UCSD-AML1 (cell line): Measurements from ENCODE around the gene APOBEC4.
"Not testable (repeated sequence)": the region's sequence is repeated elsewhere in the genome, so short reads cannot be mapped to it uniquely, and the experiment has no call there.

Experiments
- DNase-seq: peaks from one replicate; lab custom pipeline; 2025; ENCODE audit not compliant: unreplicated experiment; lab: John Stamatoyannopoulos, UW

APOBEC4 gene

DNA sequence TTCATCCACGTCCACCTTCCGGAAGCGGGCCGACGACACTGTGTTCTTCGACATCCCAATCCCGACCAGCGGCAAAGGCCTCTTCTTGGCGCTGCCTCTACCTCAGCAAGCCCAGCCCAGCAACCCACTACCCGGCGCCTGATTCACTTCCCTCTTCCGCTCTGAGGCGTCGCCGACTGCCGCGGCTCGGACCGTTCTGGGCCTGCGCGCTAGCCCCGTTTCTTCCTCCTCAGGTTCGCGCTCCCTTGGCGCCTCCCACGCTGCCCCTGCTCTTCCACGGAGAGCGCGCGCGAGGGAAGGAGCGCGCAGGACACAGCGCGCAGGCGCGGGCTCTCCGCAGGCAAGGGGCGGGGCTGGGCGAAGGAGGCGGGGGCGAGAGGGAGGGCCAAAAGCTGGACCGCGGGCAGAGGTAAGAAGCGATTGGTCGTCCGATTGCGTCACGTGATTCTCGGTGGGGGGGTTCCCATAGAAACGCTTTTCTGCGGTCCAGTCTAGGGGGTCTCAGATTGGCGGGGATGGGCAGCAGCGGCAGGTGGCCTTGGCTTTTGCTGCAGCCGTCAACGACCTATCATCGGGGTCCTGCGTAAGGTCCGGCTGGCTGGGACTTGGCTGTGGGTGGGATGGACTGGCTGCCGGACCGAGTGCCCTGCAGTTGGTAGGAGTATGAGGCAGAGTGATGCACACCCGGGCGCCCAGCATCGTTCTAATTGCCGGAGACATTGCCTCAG lies 17.3 kb downstream of the APOBEC4 start, which contains the start of gene ARPC5:
TSS of gene ARPC5 (minus strand) at position 178 of the 728 bp plus-strand sequence. CDS start at position 54, 124 bp downstream.
- peak; percentile 99 for DNase-seq

DNA sequence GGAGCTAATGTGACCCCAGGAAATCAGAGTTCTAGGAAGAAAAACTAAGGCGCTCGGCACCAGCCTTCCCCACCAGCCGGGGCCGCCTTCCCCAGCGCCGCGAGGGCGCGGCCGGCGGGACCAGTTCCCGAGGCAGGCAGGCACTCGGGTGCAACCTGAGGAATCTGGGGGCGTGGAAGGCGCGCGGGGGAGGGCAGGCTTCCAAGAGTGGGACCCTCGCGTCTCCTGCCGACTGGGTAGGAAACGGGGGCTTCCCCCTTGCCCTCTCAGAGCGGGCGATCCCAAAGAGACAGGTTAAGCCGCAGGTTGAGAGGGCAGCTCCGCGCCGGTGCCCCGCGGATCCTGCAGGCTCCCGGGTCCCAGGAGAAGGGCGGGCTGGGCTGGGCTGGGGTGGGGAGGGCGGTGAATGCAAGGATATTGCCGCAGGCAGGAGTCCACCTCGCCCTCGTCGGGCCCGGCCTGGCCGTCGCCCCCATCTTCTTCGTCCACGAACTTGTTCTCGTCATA lies 18.0 kb downstream of the APOBEC4 start:
- peak; percentile 48 for DNase-seq

GRCh38 chr1:183634429-183635065 lies 18.6 kb downstream of the APOBEC4 start:
- DNase-seq: no peak

DNA sequence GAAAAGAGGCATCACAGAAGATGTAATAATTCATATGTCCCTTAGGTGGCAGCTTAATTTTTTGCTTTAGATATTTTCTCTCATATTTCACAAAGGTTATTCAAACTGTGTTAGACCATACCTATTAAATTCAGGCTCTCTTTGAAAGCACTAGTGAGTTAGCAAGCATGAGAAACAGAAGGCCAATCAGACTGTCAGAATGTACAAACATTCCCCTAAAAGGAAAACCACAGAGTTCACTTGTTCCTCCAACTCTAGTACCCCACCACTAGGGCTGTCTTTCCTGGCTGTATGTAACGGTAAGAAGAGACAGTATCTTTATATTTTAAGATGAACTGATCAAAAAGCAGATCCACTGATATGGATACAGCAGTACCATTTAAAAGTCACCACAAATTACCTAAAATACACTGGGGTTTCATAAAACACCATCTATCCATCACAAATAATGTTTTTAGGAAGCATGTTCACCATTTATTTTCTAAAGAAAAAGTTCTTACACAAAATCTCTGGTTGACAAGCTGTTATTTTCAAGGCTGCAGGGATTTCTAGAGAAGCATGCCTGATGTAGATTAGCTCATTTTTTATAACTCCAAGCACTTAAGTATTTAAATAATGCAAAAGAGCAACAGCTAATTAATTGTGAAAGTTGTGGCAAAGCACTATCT lies 19.3 kb downstream of the APOBEC4 start:
- no peak for DNase-seq

DNA sequence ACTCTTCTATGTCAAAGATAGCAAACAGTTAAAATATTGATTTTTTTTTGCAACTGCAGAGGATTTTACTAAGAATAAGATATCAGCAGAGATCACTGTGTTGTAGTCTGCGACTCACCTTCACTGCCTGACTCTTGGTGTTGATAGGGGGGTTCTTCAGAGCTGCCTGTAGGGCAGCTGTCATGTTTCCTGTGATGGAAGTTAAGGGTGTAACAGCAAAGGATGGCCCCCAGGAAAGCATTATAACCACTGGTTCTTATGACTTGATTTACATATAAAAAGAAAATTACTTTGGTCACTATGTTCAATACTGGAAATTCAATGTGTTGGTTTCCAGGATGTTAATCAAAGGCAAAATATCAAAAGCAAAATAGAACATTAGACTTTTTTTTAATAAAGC lies 20.2 kb downstream of the APOBEC4 start:
- DNase-seq: no peak

DNA sequence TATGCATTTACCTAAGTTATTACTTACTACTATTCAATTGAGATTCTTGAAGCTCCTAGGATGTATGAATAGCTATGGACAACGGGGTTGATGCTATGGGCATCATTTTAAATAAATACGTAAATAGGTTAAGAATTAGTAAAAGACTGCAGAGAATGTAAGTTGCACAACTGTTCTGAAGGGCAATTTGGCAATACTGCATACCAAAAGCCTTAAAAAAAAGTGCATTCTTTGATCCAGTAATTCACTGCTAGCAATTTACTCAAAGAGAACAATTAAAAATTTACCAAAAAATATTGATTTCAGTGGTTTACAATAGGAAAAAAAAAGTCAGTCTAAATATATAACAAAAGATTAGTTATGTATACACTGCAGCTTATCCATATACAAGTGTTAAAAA lies 21.0 kb downstream of the APOBEC4 start:
- no peak for DNase-seq

- DNase-seq: no peak
Observed at GRCh38 chr1:183630748-183631147, 22.4 kb downstream of the APOBEC4 start.

GRCh38 chr1:183628537-183628936 lies 24.6 kb downstream of the APOBEC4 start:
- no peak for DNase-seq

GRCh38 chr1:183626236-183626635 lies 26.9 kb downstream of the APOBEC4 start:
- DNase-seq: not testable (repeated sequence)

DNA sequence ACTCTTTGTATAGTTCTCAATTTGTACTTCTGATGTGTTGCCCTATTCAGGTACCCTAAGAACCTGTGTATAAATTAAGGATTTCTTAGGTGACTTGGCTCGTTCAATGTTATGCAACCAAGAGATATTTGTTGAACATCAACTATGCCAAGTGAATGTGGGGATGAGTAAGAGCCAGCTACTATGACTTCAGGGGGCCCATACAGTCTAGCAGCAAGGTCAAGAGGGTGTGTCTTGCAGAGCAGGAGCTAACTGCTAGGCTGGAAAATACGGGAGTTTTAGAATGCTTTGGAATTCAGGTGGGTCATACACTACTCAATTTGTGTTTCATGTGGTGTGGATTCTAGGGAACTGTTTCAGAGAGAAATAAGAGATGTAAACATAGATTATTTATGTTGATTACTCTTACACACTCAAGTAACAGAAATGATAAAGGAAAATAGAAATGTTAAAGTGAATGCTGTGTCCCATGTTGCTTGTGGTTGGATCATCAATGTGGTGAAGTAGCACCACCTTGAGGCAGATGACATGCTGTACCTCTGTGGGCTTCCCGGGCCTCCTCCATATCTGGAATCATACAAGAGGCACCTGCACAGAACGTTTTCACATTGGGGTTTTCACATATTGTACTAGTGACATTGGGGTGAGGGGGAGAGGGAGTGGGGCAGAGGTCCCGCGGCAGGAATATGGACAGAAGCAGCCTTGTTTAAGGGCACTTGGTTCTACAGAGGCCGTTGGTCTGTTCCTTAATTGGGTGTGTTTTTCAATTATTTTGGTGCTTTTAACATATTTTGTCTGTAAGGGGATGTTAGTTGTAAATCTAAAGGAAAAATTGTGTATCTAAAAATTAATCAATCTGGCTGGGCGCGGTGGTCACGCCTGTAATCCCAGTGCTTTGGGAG lies 30.0 kb downstream of the APOBEC4 start:
- peak; percentile 37 for DNase-seq

DNA sequence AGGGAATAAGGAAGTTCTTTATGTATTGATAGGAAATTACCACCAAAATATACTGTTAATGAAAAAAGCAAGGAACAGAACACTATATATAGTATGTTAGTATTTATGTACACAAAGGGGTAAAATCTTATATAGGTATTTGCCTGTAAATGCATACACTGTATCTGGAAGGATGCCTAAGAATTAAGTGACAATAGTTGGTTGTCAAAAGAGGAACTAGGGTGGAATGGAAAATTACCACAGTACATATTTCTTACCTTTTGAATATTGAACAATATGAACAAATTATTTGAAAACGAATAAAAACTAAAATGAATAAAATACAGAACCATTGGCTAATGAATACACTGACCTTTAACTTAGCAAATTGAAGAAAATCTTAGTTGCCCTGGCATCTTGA lies 31.1 kb downstream of the APOBEC4 start:
- no peak for DNase-seq

DNA sequence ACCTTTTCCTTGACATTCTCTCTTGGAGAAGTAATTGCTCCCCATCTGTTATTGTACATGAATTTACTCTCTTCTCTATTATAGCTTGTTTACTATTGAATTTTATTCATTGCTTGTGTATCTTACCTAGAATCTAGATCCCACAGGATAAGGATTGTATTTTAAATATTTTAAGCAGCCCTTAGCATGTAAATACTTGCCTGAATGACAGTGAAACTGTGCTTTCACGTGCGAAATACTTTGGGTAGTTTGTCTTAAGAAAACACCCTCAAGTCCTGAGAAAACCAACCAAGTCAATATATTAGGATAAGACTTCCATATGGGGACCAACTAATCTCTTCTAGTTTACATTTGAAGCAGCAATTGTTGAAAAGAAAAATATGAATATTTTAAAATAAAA lies 32.8 kb downstream of the APOBEC4 start:
- DNase-seq: no peak

DNA sequence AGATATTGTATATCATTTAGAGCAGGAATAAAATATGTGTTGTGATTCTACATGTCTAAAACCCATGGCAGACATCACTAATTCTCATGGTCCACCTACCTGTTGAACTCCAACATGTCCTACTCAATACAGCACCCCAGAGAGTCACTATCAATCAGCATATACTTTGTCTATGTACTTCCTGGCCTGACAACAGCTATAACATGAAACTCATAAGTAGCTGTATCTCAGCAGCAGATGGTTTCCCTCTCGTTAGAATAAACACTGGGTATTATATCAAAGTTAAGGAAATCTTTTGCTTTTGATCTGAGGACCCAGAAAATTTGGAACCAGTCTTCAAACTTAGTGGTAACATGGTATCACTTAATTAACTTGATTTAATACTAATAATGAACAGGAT lies 33.3 kb downstream of the APOBEC4 start:
- no peak for DNase-seq

DNA sequence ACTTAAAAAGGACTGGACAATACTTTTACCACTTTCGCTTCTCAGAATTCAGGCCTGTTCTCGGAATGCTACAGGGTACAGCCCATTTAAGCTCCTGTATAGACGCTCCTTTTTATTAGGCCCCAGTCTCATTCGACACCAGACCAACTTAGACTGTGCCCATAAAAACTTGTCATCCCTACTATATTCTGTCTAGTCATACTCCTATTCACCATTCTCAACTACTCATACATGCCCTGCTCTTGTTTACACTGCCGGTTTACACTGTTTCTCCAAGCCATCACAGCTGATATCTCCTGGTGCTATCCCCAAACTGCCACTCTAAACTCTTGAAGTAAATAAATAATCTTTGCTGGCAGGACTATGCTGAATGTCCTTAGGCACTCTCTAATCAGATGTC lies 34.9 kb downstream of the APOBEC4 start:
- not testable (repeated sequence) for DNase-seq

DNA sequence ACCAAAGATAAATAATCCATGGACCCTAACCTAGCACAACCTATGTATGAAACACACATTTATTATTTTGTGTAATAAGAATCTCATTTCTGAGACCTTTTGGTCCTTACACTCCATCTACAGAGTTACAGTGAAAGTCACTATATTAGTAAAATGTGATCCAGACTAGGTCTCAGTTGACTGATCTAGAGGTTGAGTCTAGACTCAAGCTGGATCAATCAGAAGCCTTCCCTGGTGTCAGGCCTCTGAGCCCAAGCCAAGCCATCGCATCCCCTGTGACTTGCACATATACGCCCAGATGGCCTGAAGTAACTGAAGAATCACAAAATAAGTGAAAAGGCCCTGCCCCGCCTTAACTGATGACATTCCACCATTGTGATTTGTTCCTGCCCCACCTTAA lies 40.1 kb downstream of the APOBEC4 start:
- DNase-seq: not testable (repeated sequence)

GRCh38 chr1:183612407-183612806 lies 40.7 kb downstream of the APOBEC4 start:
- DNase-seq: no peak

DNA sequence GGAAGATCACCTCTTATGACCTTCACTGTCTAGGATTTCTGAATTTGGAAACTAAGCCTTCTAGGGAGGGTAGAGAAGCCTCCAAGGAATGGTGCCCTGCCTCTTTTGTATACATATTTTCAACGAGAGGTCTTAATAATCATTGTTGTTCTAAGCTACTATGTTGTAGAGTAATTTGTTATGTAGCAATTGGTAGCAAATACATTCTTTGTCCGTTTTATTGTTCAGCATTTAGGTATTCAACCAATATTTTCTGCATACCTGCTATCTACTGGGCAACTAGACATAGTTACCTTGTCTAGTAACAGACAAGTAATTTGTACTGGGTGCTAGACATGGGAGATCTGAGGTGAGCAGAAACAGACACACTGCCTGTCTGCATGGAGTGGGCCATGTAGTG lies 42.1 kb downstream of the APOBEC4 start:
- DNase-seq: no peak

DNA sequence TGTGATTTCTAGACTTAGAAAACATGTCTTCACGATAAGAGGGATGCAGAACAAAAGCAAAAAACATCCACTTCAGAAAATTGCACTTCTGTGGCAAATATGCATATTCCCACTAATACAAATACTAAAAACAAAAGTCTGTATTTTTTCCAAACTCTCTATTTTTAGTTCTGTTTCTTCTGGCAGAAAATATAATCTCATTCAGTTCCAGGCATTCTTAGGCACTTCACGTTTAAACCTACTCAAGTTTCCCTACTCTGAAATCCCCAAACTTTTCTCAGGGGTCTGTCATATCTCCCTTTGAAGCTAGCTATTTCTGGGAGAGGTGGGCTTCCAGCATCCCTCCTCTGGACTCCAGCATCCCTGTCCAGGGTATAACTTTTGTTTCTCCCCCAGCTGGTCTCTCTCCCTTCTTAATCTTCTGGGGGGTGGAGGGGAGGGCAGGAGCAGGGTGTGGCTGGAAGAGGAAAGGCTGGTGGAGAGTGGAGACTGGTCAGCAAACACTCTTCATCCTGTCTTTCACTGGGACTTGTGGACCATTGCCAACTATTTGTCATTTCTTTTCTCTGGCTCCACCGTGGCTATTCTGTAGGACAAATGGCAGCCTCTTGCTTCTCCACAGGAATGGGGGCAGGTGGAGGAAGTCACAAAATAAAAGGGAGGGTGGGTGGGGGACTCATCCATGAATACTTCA lies 43.2 kb downstream of the APOBEC4 start:
- DNase-seq: no peak

DNA sequence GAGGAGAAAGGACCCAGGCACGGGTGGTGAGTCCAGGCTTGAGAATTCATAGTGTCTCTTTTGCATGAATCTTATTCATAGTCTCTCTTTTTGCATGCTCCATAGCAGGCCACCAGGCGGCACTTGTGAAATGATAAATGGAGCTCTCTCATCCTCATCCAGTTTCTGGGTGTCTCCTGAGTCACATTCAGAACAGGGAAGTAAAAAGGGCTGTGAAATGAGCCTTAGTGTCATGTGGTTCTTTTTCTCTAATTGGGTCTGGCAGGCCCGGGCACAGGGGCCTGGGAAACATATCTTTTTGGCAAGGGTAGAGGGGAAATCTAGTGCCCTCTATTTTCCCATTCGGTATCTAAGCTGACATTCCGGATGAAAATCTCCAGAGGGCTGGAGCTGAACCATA lies 43.8 kb downstream of the APOBEC4 start:
- DNase-seq: peak; percentile 54

DNA sequence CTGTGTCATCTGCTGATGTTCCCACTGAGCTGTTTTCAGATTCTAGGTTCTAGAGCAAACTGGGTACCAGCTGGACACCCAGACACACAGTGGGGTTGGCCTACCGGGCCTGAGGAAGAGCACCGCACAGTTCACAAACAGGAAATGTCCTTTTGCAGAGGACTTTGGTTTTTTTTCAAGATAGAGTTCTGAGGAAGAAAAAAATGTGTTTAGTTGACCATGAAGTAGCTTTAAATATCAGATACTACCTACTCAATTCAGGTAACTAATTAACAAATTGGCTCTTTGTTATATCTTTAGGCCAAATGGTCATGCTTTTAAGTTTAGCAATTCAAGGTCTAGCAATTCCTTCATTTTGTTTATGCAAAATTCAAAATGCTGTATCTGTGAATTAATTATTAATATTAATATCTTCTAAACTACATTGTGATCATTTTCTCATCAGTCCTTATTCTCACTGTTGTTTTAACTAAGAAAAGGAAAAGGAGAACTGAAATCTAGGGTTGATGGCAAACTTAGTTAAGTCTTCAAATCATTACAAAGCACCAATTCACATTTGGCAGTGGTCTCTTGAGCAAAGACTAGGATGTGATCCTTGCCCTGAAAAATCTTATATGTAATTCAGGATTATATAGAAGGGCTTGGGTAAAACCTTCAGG lies 45.7 kb downstream of the APOBEC4 start:
- DNase-seq: no peak
